Measurements from ENCODE around the gene SNX32. TPM values are rescaled to one million over a fixed set of nuclear protein-coding genes. Genes with fewer than 3 reads are reported as not detected.
A peak's percentile ranks its signal among the peaks of the same experiment; 100 is the strongest.

The SNX32 gene
- total RNA-seq, 1 experiment from 2014 or later: 0.69 TPM

DNA sequence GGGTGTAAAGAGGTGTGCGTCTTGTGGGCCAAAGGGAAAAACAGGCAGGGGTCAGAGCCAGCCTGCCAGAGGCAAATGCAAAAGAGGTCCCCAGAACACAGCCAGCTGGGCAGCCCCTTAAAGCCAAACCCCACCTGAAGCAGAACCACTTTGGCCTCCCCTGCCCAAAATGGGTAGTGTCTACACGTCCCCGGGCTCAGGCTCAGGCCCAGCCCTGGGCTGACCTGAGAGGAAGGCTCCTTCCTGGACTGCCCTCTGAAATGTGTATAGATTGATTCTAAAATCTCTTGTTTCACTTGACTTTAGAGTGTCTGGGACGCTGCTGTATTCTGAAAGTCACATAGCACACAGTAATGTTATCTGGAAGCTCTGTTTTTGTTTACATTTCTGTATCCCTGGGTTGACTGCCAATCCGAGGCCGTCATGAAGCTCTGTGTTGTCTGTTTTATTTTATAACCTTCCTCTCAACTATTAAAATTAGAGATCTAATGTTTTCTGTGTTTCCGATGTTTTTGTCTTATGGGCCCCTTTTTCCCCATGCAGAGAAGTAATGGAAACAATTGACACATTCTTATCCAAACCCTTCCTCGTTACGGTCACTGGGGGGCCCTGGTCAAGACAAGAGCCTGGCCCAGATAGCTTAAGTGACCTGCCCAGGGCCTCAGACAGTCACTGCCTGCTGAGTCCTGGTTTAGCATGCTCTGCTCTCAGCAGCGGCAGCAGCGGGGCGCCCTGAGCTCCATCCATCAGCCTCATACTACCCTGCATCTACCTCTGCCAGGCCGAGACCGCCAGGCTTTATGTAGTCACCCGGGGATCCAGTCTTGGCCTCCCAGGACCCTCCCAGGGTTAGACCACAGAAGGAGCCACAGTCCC is 36.8 kb upstream of the SNX32 start:
- no peak for DNase-seq (ENCODE audit: low read depth)

DNA sequence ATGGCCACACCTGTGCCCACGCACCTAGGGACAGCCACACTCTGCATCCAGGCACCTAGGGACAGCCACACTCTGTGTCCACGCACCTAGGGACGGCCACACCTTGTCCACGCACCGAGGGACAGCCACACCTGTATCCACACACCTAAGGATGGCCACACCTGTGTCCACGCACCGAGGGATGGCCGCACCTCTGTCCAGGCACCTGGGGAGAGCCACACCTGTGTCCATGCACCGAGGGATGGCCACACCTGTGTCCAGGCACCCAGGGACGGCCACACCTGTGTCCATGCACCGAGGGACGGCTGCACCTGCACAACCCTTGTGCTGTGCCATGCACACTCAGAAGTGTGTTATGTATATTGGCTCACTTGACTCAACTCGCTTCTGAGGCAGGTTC is 36.1 kb upstream of the SNX32 start:
- no peak for DNase-seq (ENCODE audit: low read depth)

DNA sequence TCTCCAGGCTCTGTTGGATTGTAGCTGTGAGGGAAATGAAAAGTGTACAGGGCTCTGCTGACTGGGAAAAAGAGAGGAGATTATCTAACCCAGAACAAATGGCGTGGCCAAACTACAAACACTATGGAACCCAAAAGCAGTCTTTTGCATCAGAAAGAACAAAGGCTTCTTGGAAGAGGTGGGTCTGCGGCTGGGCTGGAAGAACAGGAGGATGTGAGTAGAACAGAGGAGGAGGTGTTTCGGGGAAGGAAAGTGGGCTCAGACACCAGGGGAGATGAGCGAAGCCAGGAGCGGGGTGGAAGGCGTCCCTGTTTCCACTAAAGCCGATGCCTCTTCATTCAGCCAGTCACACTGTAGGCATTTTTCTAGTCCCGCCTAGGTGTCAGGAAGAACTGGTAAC is 34.9 kb upstream of the SNX32 start:
- DNase-seq (ENCODE audit: low read depth): no peak

DNA sequence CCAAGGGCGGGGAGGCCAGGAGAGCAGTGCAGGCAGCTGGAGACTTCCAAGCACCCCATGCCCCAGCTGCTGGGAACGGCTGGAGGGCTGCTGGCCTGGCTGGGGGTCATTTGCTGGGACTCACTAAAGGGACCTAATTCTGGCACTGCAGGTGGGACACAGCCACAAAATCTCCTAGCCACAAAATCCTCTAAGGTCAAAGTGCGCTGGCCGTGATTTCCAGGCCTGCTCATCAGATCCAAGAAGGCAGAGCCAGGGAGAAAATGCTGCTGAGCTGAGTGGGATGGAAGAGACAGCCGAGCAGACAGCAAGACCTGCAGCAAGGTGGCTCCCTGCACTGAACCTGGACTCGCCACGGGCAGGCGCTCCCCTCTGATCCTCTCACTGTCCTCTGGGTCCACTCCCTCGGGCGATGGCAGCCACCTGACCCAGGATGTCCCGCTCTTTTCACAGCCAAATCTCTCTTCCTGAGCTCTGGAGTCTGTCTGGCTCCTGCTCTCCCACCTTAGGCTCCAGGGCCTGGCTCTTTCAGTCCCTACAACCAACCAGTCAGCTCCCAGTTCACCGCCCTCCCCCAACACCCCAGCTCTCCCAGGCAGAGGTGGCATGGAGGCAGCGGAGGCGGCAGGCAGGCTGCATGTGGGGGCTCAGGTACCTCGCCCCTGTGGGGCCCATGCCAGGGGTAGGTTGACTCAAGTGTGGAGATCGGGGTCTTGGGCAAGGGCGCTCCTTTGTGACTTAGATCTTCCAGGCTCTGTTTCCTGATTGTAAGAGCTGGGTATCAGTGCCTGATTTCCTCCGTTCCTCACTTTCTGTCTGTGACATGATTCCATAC is 32.4 kb upstream of the SNX32 start:
- no peak for DNase-seq (ENCODE audit: low read depth)

DNA sequence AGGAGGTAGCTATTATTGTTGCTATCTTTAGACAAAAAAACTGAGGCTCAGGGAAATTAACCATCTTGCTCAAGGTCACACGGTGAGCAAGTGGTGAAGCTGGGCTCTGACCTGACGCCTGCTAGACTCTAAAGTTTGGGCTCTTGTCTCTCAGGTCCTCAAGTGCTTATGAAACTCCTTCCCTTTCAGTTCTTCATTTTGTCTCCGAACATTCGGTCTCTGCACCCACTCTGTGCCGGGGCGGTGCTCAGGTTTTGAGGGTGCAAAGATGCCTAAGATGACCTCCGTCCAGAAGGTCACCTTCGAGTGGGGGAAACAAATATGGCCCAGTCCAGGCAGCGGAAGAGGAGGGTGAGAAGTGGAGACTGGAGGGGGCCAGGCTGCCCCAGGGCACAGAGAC is 30.9 kb upstream of the SNX32 start:
- no peak for DNase-seq (ENCODE audit: low read depth)

DNA sequence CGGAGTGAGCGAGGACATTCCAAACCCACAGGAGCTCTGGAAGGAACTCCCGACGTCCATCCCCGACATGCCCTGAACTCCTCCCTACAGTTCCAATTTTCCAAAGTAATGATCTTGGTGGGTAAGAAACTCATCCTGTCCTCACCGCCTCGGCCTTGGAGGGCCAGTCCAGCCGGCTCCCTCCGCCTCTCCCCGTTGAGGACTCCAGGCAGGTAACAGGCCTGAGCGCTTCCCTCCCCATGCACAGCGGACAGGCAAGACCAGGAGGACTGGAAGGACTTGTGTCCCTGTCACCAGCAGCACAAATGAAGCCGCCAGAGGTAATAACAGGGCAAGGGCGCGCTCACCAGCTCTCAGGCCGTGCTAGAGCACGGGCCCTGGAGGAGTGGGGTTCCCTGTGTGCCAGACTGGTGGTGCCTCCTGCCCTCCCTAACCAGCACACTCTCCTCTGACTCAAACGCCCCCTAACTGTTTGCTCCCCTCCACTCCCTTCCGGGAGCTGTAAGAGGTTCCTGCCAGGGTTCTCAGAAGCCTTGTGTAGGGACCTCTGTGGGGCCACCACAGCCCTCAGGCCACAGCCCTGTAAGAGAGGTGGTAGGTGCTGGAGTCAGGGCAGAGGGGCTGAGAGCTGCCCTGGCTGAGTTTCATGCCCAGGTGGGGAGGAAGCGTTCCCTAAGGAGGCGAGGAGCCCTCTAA is 29.8 kb upstream of the SNX32 start:
- DNase-seq (ENCODE audit: low read depth): no peak

DNA sequence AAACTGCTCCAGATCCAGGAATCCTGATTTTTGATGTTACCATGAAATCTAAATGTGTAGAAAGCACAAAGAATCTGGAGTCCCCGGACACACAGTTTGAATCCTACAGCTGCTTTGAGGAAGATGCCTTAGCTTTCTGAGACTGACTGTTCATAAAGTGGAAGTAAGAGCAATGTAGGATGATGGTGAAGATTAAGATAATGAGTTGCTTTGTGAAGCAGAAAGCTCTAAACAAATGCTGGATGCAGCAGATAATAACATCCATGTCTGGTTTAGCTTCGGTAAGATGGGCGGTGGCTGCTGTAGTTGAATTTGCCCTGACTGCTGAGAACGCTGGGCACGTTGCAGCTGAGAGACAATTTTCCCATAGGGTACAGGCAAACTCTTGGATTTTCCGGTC is 26.8 kb upstream of the SNX32 start:
- no peak for DNase-seq (ENCODE audit: low read depth)

DNA sequence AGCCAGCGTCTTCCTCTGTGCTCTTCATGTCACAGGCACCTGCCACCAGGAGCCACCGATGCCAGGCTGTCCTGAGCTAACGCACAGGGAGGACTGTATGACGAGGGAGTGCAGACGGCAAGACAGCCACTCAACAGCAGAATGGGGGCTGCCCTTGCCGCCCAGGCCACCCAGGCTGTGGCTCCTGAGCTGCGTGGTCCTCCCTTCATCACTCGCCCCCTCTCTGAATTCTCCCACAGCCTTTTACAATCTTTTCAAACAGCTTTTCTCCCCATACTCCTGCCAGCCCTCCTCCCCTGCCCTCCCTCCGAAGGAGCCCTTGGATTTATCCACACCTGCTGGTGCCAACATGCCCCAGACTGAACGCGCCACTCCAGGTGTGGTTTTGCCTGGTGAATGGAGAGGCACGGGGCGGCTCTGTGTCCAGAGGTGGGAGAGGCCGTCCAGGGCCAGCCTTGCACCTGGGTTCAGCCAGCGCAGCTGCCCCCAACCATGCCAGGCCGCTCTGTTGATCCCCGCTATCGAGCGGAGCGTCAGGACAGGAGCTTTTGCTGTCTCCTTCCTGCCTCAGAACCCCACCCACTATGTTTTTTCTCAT is 24.9 kb upstream of the SNX32 start:
- DNase-seq (ENCODE audit: low read depth): no peak

DNA sequence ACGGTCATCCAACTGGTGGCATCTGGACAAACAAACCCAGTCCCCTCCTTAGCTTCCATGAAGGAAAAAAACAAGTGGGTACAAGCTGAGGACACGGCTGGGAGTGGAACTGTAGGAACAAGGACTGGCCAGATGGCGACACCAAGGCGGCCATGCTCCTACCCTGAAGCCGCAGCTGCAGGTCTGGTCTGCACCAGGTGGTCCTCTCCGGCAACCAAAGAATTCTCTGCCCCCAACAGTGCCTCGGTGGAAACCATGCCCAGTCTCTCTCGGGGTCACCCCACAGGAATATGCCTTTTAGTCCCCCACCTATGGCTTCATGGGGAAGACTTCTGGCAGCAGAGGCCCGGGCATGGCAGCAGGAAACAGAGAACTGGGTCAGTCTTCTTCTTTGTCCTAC is 24.3 kb upstream of the SNX32 start:
- no peak for DNase-seq (ENCODE audit: low read depth)

DNA sequence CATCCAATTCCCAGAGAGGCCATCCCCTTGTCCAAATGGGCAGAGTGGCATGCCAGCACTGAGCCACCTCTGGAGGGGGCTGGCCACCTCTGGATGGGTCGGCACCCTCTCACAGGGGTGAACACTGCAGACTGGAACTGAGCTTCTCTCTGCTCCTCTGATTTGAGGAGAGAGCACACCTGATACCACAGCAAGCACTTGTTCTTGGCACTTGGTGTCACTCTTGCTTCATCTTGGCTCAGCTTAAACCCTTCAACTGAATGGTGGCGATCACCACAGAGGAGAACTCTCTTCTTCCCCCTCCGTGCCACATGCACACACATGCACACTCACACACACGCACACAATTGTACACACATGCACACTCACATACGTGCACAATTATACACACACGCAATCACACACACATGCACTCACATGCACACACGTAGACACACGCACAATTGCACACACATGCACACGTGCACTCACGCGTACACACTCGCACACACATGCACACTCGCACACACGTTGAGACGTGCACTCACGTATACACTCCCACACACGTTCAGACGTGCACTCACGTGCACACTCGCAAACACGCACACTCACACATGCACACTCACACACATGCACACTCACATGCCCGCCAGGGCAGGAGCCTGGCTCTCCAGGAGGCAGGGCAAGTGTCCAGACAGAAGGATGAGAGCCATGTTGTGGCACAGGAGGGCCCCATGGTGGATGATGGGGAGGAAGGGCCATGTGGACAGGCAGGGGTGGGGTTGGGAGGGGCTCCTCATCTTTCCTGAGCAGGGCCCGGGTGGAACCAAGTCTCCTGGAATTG is 23.5 kb upstream of the SNX32 start:
- no peak for DNase-seq (ENCODE audit: low read depth)

DNA sequence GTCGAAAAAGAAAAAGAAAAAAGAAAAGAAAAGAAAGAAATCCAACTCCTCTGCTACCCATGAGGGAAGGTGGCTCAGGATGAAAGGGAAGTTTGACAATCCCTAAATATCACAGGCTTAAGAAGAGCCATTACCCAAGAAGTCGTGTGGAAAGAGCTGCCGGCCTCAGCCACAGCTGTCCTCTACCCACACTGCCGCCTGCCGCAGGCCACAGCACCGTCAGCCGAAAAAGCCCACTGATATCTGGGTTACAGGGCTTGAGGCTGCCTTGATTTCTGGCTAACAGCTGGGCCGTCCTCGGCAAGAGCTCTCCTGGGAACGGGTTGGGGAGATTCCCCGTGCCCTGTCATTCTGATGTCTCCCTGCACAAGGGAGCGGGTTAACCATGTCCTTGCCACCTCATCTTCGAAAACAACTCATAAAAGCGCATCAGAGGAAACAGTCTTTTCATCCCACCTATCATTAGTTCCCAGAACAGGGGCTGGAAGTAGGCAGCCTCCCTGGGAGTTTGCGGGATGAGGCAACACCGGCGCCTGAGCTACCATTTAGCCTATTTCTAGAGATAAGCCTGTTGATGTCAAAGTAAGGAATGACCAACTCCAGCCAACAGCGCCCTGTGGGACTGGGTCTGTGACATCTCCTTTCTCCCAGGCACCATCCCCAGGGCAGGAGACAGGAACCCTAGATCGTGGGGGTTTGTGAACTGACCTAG is 21.8 kb upstream of the SNX32 start:
- peak; percentile 76 for DNase-seq (ENCODE audit: low read depth)

DNA sequence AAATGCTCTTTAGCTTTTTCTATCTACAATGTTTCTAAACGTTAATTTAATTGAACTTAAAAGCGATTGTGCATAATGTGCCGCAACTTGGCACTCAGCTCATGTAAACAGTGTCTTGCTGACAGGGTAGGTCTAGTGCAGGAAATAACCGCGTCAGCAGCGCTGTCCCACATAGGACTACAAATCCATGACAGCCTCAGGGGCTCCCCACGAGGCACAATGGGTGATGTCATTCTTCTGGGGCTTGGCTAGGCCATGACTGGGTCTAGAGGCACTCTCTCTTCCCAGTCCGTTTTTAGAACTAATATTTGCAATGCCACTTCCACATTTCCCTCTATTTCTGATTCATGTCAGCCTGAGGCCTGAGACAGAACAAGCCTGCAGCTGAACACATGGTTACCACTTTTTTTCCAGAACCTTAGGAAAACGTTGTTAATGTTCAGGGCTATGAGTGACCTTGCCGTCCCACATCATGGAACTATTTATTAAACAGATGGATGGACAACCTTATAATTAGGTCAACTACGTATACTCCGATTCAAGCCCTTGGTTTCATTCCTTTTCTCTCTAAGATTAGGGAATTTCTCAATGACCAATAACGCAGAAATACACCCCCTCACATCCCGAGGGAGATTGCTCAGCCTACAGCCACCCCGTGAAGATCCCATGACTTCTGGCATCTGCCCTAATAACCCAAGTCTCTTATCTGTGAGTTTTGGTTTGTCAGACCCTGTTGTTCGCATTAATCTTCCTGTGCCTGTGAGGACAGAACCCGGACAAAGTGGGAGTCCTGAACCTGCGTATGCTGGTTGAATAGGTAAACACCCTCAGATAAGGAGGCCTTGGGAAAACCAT is 19.4 kb upstream of the SNX32 start:
- no peak for DNase-seq (ENCODE audit: low read depth)

DNA sequence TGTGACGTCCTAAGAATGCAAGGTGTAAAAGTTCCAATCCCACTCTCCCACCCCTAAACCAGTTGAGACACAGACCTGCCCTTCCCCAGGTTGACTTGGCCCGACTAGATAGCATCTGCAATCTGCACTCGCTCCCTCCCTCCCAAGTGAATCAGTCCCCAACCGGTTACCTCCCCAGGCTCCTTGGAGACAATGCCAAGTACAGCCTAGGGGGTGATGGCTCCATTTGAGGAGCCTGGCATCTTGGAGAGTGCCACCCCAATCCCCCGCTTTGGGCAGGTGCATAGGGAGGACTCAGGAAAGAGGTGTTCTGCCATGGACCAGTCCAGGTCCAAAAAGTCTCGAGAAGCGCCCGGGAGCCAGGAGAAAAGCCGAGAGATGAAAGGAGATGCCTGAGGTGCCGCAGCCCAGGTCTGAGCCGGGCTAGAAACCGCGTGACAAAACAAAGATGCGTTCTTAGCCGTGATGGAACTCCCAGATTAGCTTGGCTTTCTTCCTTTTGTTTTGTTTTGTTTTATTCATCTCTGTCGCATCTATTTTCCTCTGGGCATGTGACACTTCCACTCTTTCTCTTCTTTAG is 18.7 kb upstream of the SNX32 start:
- DNase-seq (ENCODE audit: low read depth): no peak

DNA sequence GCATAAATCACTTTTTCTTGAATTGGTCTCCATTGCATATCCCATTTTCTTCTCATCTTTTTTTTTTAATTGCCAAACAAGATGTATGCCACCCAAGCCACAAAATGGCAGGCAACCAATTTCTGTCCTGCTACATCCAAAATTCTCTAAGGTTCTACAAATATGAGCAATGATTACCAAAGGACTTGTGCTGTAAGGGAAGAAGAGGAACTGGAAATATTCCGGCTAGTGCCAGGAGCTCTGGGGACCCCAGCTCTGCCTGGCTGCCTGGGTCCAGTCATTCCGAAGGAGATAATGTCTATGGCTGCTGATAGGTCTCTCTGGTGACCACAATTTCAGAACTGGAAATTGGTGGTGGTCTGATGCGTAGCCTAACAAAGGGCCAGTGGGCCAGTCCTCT is 17.1 kb upstream of the SNX32 start:
- no peak for DNase-seq (ENCODE audit: low read depth)

DNA sequence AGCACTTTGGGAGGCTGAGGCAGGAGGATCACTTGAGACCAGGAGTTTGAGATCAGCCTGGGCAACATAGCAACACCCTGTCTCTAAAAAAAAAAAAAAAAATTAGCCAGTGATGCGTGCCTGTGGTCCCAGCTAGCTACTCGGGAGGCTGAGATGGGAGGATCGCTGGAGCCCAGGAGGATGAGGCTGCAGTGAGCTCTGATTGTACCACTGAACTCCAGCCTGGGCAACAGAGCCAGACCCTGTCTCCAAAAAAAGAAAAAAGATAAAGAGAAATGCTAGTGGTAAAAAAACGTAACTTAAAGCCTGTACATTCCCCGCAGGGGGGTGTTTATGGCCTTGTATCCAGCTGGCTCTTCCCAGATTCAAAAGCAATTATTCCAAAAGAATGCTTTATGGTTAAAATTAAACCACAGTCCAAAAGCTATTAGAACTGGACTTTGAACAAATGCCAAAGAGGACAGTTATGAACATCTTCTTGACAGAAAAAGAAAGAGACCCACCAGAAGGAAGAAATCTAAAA is 16.4 kb upstream of the SNX32 start:
- DNase-seq (ENCODE audit: low read depth): no peak

DNA sequence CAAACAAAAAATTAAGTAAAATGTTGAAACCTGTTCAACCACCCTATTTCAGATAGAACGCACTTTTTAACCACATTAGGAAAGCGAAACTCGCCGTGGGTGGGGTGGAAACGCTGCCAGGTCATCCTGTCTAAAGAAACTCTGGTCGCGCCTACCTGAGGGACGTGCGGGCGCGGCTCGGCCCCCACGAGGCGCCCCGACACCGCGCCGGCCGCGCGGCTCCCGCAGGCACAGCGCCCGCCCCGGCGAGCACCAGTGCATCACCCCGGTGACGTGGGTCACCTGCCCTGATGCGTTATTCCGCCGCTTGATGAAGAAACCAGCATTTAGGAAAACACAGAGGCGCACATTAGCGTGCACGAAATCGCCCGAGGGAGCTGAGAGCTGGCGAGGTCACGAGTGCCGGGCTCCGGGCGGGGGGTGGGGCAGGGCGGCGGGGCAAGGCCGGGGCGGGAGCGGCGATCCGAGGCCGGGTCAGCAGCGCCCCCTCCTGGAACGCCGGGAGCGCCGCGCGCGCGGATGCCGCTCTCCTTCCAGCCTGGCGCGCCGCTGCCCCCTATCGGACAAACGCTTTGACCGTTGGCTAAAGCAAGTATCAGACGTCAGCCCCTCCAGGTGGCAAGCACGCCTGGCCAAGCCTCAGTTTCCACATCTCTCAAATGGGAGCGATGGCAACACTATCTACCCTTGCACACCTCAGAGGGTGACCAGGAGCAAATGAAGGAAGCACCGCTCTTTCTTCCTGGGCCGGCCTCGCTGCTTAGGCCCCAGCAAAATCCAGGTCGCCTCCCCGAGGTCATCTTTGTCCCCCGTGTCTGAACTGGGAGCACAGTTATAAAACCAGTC is 15.7 kb upstream of the SNX32 start:
- DNase-seq (ENCODE audit: low read depth): peak; percentile 76

DNA sequence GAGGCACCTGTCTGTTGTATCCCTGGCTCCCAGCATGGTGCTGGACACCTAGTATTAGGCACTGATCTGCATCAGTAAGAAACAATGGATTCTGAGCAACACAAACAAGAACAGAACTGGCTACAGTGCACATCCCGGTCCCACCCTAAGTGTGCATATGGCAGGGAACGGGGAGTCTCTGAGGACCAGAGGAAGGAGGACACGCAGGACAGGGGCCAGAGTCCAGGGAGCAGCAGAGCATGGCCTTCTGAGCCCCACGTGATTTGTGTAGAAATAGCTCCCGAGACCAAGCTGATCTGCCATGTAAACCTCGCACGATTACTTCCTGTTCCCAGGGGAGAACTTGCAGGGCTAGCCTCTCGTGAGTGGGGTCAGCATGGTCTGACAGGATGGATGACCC is 12.7 kb upstream of the SNX32 start:
- DNase-seq (ENCODE audit: low read depth): no peak

Measured in LHCN-M2 (cell line).